GM19351 (cell line): ENCODE results near the gene EFCAB10.
A peak's percentile ranks its signal among the peaks of the same experiment; 100 is the strongest.

Experiments used
- ATAC-seq: cut with Tn5 transposase; IDR thresholded peaks from one replicate; pipeline ENCODE4 v1.9.1; 2021; ENCODE audit warnings: mild to moderate bottlenecking, moderate library complexity; ENCODE audit not compliant: unreplicated experiment

The EFCAB10 gene, protein sequence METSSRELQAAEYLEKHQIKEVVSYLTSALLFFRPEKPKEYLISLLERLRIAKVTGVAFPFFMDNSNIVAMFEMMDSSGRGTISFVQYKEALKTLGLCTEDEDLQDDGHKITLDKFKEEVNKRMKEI

DNA sequence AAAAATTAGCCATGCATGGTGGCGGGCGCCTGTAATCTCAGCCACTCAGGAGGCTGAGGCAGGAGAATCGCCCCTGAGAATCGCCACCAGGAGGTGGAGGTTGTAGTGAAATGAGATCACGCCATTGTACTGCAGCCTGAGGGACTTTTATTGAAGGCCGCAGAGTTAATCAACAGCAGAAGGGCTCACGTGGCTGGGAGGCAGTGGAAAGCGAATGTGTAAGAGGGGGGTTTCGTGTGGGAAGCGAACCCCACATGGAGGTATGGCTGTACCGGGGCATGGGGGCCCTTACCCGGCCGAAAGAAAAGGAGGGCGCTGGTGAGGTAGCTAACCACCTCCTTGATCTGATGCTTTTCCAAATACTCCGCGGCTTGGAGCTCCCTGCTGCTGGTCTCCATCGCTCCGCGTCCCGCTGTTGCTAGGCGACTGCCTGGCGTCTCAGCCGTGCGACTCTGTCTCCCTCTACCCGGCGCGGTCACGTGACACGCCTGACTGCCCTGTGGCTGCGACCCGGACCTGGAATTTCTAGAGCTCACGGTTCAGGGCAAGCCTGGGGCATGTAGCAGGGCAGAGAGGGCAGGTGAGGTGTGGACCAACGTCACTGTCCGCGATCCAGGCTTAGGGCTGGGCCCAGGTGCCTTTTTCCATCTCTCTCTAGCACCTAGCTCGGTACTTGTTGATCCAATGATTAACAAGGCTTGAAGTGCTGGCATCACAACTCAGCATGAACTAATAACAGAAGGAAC lies at the start of gene EFCAB10:
Gene EFCAB10, minus strand, starts transcription at position 428 of the 746 bp plus-strand sequence. Its CDS starts 30 bp downstream, at position 398.
- peak; percentile 89 for ATAC-seq

DNA sequence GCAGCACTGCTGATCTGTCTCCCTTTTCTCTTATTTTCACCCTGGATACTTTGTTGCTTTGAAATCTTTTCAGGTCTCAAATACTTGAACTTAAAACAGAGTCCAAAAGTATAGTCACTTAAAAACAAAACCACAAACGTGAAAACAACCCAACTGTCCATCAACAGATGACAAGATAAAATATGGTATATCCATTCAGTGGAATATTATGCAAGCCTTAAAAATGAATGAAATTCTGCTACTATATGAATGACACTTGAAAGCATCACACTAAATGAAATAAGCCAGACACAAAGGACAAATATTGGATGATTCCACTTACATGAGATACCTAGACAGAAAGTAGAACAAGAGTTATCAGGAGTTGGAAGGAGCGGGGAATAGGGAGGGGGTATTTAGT lies 44.7 kb upstream of the EFCAB10 start:
- ATAC-seq: no peak

DNA sequence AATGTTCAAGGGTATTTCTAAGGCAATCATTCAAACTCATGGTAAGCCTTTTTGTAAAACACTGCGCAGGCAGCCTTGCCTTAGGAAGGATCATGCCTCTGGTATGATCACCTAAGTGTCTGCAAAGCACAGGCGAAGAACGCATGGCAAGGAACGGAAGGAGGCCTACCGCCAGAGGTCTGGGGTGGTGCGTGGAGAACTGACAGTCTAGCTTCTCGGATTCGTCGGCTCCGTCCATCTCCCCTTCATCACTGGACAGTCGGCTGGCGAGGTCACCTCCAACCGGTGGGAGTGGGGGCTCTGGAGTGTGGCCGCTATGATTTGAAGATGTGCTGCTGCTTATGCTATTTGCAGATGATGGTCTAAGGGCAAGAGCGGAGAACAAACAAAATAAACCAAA lies 42.6 kb upstream of the EFCAB10 start:
- ATAC-seq: no peak

DNA sequence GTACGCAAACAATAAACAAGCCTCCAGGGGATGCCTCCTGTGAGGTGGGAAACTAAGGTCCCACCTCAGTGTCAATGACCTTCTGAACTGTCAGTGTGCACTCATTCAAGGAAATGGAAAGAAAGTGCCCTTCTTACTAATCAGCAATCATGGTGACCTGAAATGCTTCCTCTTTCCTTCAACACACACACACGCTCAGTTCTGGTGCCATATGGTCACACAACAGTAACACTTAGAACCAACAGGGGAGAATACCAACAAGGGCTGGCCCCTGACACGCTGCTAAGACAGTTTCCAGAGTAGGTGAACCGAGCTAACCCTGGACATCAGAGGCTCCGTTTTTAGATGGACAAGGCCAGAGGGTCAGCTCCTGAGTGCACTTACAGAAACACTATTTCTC lies 42.1 kb upstream of the EFCAB10 start:
- ATAC-seq: no peak

- no peak for ATAC-seq
These were observed 40.9 kb upstream of the EFCAB10 start for GRCh38 chr7:105622106-105622731.

DNA sequence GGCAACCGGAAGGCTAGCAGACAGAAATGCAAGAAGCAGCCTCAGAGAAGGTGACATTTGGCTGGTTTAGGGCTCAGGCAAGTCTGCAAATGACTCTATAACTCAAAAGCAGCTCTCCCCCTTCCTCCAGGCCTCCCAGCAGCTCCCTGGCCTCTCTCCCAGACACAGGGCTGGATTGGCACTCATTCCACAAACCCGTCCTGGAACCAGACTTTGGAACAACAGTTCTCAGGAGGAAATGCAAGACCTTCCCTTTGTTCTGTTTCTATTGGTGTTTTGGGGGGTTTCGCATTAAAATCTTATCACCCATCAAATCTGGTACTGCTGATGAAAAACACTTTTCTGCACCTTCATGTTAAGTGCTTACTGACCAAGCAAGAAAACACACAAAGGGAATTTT lies 40.3 kb upstream of the EFCAB10 start:
- no peak for ATAC-seq

DNA sequence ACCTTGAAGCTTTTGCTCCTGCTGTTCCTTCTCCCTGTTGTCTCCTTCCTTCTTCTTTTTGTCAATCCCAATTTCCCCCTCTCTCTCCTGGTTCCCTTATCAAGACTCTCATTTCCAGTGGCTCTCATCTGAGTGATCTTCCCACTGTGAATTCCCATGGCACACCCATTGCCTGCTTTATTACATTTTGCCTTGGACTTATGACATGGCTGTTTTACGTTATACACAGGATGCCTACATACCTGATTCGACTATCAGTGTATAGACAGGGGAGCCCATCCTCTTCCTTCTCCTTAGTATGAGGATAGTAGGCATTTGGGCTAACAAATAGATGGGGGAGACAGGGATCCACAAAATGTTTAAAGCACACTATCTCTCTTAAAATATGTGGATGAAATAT lies 39.9 kb upstream of the EFCAB10 start:
- no peak for ATAC-seq

DNA sequence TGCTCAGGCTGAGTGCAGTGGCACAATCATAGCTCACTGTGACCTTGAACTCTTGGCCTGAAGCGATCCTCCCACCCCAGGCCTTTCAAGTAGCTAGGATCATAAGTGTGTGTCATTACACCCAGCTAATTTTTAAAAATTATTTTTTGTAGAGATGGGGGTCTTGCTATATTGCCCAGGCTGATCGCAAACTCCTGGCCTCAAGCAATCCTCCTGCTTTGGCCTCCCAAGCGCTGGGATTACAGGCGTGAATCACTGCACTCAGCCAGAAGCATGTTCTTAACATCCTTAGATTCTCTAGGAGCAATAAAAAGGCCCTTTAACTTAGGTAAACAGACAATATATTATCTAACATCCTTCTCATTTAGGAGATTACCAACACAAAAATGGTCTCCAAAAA lies 38.3 kb upstream of the EFCAB10 start:
- ATAC-seq: no peak

- no peak for ATAC-seq
These were observed 36.7 kb upstream of the EFCAB10 start for GRCh38 chr7:105618016-105618296.

GRCh38 chr7:105617280-105618015 lies 36.2 kb upstream of the EFCAB10 start:
- ATAC-seq: no peak

GRCh38 chr7:105614341-105614840 lies 33.1 kb upstream of the EFCAB10 start:
- no peak for ATAC-seq

- ATAC-seq: no peak
These were observed 32.5 kb upstream of the EFCAB10 start for GRCh38 chr7:105613611-105614330.

DNA sequence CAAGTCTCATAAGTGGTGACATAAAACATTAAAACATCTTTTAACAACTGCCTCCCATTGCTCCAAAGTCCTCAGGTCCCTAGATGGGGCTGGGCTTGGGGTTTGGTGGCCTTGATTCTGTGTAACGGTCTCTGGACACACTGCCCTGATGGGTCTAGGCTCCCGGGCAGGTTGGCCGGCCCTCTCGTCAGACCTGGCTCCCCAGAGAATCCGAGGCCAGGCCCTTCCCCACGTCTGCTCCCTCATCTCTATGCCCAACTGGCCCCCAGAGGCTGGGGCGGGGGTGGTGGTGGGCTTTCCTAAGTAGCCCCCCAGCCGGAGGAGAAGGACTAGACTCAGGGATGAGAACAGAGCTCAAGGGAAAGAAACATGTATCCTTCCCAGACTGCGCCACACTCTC lies 31.5 kb upstream of the EFCAB10 start:
- no peak for ATAC-seq

DNA sequence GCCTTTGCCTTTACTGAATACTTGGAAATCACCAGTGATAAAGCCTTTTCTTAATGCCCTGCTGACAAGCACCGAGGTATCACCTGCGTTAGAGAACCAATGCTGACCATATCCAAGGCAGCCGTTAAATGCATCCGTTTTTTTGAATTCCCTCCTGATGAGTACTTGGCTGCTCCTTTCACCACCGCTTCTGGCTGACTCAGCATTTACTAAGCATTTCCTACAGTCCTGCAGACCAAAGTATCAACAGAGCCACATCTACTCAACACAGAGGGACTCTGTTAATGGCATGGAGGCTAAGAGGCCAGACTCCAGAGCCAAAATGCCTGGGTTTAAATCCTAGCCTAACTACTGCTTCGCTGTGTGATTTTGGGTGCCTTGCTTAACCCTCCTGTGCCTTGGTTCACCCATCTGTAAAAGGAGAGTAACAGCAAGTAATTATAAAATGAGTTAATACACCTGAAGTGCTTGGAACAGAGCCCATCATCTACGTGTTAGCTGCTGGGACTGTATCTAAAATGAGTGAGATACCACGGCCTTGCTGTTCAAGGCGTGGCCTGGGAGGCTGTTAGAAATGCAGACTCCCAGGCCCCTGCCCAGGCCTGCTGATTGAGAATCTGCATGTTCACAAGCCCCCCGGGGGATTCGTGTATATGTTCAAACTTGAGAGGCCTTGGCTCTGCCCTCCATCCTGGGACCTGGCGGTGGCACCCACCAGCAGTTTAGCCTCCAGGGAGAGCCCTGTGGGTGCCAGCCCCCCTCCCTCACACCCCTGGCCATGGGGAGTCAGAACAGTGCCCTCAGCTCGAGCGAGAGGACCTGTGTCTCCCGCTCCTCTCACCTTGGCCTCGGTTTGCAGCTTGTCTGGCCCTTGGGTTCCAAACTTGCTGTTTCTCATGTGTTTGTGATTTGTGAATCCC lies 30.8 kb upstream of the EFCAB10 start:
- no peak for ATAC-seq

DNA sequence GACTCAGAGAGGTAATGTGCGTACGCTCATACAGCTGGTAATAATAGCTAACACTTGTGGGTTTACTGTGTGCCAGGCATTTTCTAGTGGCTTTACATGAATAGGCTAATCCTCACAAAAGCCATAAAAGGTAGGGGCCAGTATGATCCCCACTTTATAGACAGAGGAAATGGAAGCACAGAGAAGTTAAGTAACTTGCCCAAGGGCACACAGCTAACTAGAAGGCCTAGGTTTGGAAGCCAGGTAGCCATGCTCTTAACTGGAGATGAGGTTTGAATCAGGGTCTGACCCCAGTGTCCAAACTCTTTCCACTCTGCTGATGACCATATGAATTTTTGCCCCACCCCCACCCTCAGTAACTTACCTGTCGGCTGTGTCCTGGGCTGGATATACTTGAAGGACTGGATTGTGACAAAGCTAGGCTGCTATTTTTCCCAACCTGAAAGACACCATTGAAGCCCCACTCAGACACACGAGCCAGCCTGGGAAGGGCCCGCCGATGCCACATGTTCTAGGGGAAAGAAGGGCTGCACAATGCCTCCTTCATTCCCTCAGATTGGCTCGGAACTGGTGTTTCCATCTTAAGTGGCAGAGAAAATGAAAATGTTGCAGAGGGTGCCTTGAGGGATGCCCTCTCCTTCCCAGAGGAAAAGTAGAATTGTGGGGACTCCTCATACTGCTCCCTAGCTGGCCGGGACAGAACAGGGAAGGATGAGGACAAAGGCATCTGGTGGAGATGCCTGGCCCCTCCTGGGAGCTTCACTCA lies 29.1 kb upstream of the EFCAB10 start:
- ATAC-seq: no peak

GRCh38 chr7:105602325-105603305 lies 21.3 kb upstream of the EFCAB10 start:
- no peak for ATAC-seq

DNA sequence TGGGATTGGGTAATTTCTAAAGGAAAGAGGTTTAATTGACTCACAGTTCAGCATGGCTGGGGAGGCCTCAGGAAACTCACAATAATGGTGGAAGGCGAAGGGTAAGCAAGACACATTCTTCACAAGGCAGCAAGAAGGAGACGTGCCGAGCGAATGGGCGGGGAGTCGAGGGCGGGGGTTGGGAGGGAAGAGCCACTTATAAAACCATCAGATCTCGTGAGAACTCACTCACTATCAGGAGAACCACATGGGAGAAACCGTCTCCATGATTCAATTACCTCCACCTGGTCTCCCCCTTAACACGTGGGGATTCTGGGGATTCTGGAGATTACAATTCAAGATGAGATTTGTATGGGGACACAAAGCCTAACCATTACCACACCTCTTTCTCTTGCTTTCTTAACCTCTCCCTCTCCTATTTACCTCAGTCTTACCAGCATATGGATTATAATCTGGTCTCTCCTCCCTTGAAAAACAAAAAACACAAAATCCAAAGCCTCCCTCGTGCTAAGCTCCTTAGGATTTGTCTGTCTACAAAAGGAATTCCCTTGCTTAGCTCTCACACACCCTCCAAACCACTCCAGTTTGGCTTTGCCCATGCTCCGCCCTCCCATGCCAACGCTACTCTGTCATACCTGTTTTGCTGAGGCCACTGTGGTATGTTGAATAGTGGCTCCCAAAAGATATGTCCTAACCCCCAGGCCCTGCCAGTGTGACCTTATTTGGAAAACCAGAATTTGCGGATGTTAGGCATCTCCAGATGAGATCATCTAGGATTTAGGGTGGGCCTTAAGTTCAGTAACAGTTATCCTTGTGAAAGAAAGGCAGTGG lies 19.6 kb upstream of the EFCAB10 start:
- no peak for ATAC-seq
